ENCODE measurements around the gene HES3.

GRCh38 chr1:6200188-6200809 is 43.7 kb upstream of the HES3 start:
- TF ChIP-seq CTCF (IDR thresholded peaks at IDR 0.05; ENCODE audit: low read depth, low read length, poor library complexity, severe bottlenecking) (no peak), EZH2phosphoT487 (IDR thresholded peaks at IDR 0.05; ENCODE audit: borderline replicate concordance, low read length) (no peak)

All from DOHH2 (cell line).